ENCODE measurements around the gene ATG2B. TPM values are rescaled to one million over a fixed set of nuclear protein-coding genes. Genes with fewer than 3 reads are reported as not detected.
A peak's percentile ranks its signal among the peaks of the same experiment; 100 is the strongest.

ATG2B gene
- total and polyA plus RNA-seq, 2 donors (not counting 1 experiment from before 2014, with no cell fraction given), result 8.1 to 39.6 TPM

- POLR2A ChIA-PET, result no interaction called here
- intact Hi-C loops (cut with micrococcal nuclease), result loop anchor here (1.0 kb wide), 3 partner anchors 28 to 406 kb away; partner anchors contain the start of genes ATG2B, GSKIP, PAPOLA and VRK1
- Mint-ChIP-seq H3K27ac (peak overlapping the region; percentile 79), H3K9me3 (ENCODE audit: insufficient read depth) (no peaks in the 10 kb centered on the region), H3K4me1 (peaks cover 8% of the 10 kb centered on the region), H3K4me3 (peak overlapping the region; percentile 93), H3K27me3 (peaks cover 5% of the 10 kb centered on the region)
- H3K9me3 ChIP-seq (ENCODE audit: control extremely low read depth in 1 of 3, control insufficient read depth in 2 of 3, insufficient read depth in 1 of 3, low read length in 2 of 3), result no peaks in the 10 kb centered on the region
- no peak overlapping the region for H3K27ac ChIP-seq (ENCODE audit: low read length in 2 of 2)
- CTCF ChIA-PET, result no interaction called here
- WGBS (ENCODE audit: insufficient coverage), result 0% methylated on average over 10 of the region's 13 CpGs
- no peaks in the 10 kb centered on the region for H4K20me1 ChIP-seq (ENCODE audit: control insufficient read depth, insufficient read depth, low read length, poor library complexity, severe bottlenecking)
- peaks cover 7 to 18% of the 10 kb centered on the region in 2 donors for H3K4me1 ChIP-seq (ENCODE audit: control insufficient read depth in 2 of 2, insufficient read depth in 2 of 2, low read length in 2 of 2)
- H3K36me3 ChIP-seq (replicated peaks in 1 of 2; ENCODE audit: control extremely low read depth in 1 of 2, control insufficient read depth in 1 of 2, extremely low read depth in 1 of 2, insufficient read depth in 2 of 2, low read length in 1 of 2), result peaks cover 2 to 4% of the 10 kb centered on the region in 2 experiments
- peak overlapping the region; percentile 66 for H2AFZ ChIP-seq (ENCODE audit: insufficient read depth, low read depth, low read length, poor library complexity, severe bottlenecking)
- no peaks in the 10 kb centered on the region for H3K27me3 ChIP-seq (replicated peaks in 1 of 4; ENCODE audit: control extremely low read depth in 1 of 4, control insufficient read depth in 3 of 4, insufficient read depth in 4 of 4, low read length in 3 of 4)
- ATAC-seq (ENCODE audit: low read depth) (no peak), DNase-seq (no peak)
- H3K9ac ChIP-seq (ENCODE audit: low read length), result peak overlapping the region; percentile 85
- peak overlapping the region; percentile 63 to 89 (median 72) for H3K4me3 ChIP-seq (ENCODE audit: control extremely low read depth in 1 of 5, extremely low read depth in 1 of 5, insufficient read depth in 1 of 5, low read depth in 2 of 5, low read length in 4 of 5)
- TF ChIP-seq CTCF (IDR thresholded peaks at IDR 0.05), result no peak
- TF ChIP-seq EZH2 (IDR thresholded peaks at IDR 0.05; ENCODE audit: borderline replicate concordance, insufficient read depth, low read depth, low read length, poor library complexity, severe bottlenecking), result no peak
- H3K79me2 ChIP-seq (ENCODE audit: control insufficient read depth, insufficient read depth, low read length), result no peaks in the 10 kb centered on the region
- peak overlapping the region; percentile 92 for H3K4me2 ChIP-seq (replicated peaks; ENCODE audit: low read depth, low read length, poor library complexity, severe bottlenecking)
Measured at GRCh38 chr14:96390965-96391292, 27.8 kb upstream of the ATG2B start.

GRCh38 chr14:96385385-96385784 lies 22.2 kb upstream of the ATG2B start:
- no peaks in the 10 kb centered on the region for H3K79me2 ChIP-seq (ENCODE audit: control insufficient read depth, insufficient read depth, low read length)
- no peaks in the 10 kb centered on the region for H3K27me3 ChIP-seq (replicated peaks in 1 of 4; ENCODE audit: control extremely low read depth in 1 of 4, control insufficient read depth in 3 of 4, insufficient read depth in 4 of 4, low read length in 3 of 4)
- no CpG with 5 or more reads among the region's 3 CpGs for WGBS (ENCODE audit: insufficient coverage)
- no peak overlapping the region for H3K4me2 ChIP-seq (replicated peaks; ENCODE audit: low read depth, low read length, poor library complexity, severe bottlenecking)
- POLR2A ChIA-PET, result no interaction called here
- TF ChIP-seq CTCF (IDR thresholded peaks at IDR 0.05) (no peak), EZH2 (IDR thresholded peaks at IDR 0.05; ENCODE audit: borderline replicate concordance, insufficient read depth, low read depth, low read length, poor library complexity, severe bottlenecking) (no peak)
- H3K9ac ChIP-seq (ENCODE audit: low read length), result no peak overlapping the region
- Mint-ChIP-seq H3K4me3 (no peak overlapping the region), H3K27me3 (no peaks in the 10 kb centered on the region), H3K9me3 (ENCODE audit: insufficient read depth) (no peaks in the 10 kb centered on the region), H3K27ac (no peak overlapping the region), H3K4me1 (peaks cover 7% of the 10 kb centered on the region)
- H3K9me3 ChIP-seq (ENCODE audit: control extremely low read depth in 1 of 3, control insufficient read depth in 2 of 3, insufficient read depth in 1 of 3, low read length in 2 of 3), result no peaks in the 10 kb centered on the region
- no peak overlapping the region for H2AFZ ChIP-seq (ENCODE audit: insufficient read depth, low read depth, low read length, poor library complexity, severe bottlenecking)
- peaks cover 4 to 16% of the 10 kb centered on the region in 2 experiments for H3K36me3 ChIP-seq (replicated peaks in 1 of 2; ENCODE audit: control extremely low read depth in 1 of 2, control insufficient read depth in 1 of 2, extremely low read depth in 1 of 2, insufficient read depth in 2 of 2, low read length in 1 of 2)
- H3K4me3 ChIP-seq (ENCODE audit: control extremely low read depth in 1 of 5, extremely low read depth in 1 of 5, insufficient read depth in 1 of 5, low read depth in 2 of 5, low read length in 4 of 5), result no peak overlapping the region
- H3K4me1 ChIP-seq (ENCODE audit: control insufficient read depth in 2 of 2, insufficient read depth in 2 of 2, low read length in 2 of 2), result peaks cover 4 to 7% of the 10 kb centered on the region in 2 donors
- no peaks in the 10 kb centered on the region for H4K20me1 ChIP-seq (ENCODE audit: control insufficient read depth, insufficient read depth, low read length, poor library complexity, severe bottlenecking)
- CTCF ChIA-PET, result no interaction called here
- DNase-seq (no peak), ATAC-seq (ENCODE audit: low read depth) (no peak)
- intact Hi-C loops (cut with micrococcal nuclease), result no loop called here
- no peak overlapping the region for H3K27ac ChIP-seq (ENCODE audit: low read length in 2 of 2)
